ENCODE data around the gene RASL10B. TPM values are rescaled to one million over a fixed set of nuclear protein-coding genes. Genes with fewer than 3 reads are reported as not detected.

Gene RASL10B
- total and polyA plus RNA-seq, 10 of the 15 experiments (the other 5 are each of a cell fraction or from before 2014, with no cell fraction given), result not detected

- TF ChIP-seq, protein P1, sequence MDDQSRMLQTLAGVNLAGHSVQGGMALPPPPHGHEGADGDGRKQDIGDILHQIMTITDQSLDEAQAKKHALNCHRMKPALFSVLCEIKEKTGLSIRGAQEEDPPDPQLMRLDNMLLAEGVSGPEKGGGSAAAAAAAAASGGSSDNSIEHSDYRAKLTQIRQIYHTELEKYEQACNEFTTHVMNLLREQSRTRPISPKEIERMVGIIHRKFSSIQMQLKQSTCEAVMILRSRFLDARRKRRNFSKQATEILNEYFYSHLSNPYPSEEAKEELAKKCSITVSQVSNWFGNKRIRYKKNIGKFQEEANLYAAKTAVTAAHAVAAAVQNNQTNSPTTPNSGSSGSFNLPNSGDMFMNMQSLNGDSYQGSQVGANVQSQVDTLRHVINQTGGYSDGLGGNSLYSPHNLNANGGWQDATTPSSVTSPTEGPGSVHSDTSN (IDR thresholded peaks at IDR 0.05; ENCODE audit: insufficient replicate concordance, low read depth, low read length), result no peak
- no peak for TF ChIP-seq MTA3 (IDR thresholded peaks at IDR 0.05; ENCODE audit: borderline replicate concordance, low read length)
These were observed 34.5 kb downstream of the RASL10B start (continued) for GRCh38 chr17:35765756-35766488.

DNA sequence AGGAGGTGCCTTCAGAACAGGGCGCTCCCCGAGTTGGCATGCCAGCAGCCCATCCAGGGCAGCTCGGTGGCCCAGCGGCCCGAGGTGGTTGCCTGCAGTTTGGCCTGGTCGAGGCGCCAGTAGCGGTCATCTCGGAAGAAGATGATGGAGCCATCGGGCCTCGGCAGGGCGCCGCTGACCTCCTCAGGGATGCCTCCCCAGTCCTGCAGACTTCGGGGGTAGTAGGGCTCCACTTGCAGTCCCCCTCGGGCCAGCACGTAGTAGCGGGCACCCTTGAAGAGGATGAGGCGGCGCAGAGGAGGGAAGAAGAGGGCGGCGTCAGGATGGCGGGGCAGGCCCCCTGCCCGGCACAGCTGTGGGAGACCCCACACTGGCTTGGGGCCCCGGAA lies 35.0 kb downstream of the RASL10B start:
- RAD21 ChIA-PET (ENCODE audit: unreplicated experiment), result no interaction called here

More for the DNA sequence above, 35.0 kb downstream of the RASL10B start:
- BruUV-seq (replicated peaks), result no TSS peak
- FAIRE-seq (no peak), ATAC-seq (no peak), DNase-seq (ENCODE audit: low read depth, low spot score) (no peak)
- Histone ChIP-seq H3K27me3 (replicated peaks in 1 of 2; ENCODE audit: control insufficient read depth in 2 of 2, insufficient read depth in 2 of 2, low read length in 1 of 2) (peaks cover 0 to 6% of the 10 kb centered on the region in 2 experiments; a peak in 3 of 4 replicates), H3K4me3 (no peak overlapping the region), H3K79me2 (ENCODE audit: control insufficient read depth, insufficient read depth, low read length) (no peaks in the 10 kb centered on the region), H3K9ac (ENCODE audit: control insufficient read depth, insufficient read depth, low read length) (no peak overlapping the region), H4K20me1 (ENCODE audit: control insufficient read depth, insufficient read depth) (no peaks in the 10 kb centered on the region), H3K36me3 (ENCODE audit: control insufficient read depth in 2 of 2, insufficient read depth in 2 of 2, low read length in 1 of 2) (no peaks in the 10 kb centered on the region), H2AFZ (ENCODE audit: control insufficient read depth, low read depth, low read length) (no peak overlapping the region), H3K9me3 (replicated peaks; ENCODE audit: control insufficient read depth, insufficient read depth, low read length) (no peaks in the 10 kb centered on the region), H3K4me2 (ENCODE audit: control insufficient read depth, insufficient read depth) (no peak overlapping the region), H3K27ac (ENCODE audit: control insufficient read depth, insufficient read depth) (no peak overlapping the region), H3K4me1 (ENCODE audit: control insufficient read depth, insufficient read depth, low read length) (peaks cover 5% of the 10 kb centered on the region)
- ChIA-PET CTCF (interaction anchor here (8.3 kb wide), 1 partner anchor 42 kb away, joined by 220 read pairs; the partner anchor contains the start of gene TAF15), POLR2A (interaction anchor here (1.2 kb wide), 1 partner anchor 42 kb away, joined by 4 read pairs; the partner anchor contains the start of gene TAF15), SMC1A (ENCODE audit: uncharacterized antibody, unreplicated experiment) (interaction anchor here (1.0 to 1.3 kb wide), 2 partner anchors 11 to 42 kb away, joined by 3 to 5 read pairs; no protein-coding TSS in a partner anchor)
- TF ChIP-seq RFX5 (IDR thresholded peaks at IDR 0.05; ENCODE audit: low read depth, low read length), result no peak
- no peak for TF ChIP-seq SUZ12 (IDR thresholded peaks at IDR 0.05; ENCODE audit: unreplicated experiment)
- TF ChIP-seq BCL11A (IDR thresholded peaks at IDR 0.05; ENCODE audit: low read depth, low read length), result no peak
- TF ChIP-seq RCOR1 (conservative IDR thresholded peaks at IDR 0.05; ENCODE audit: low read depth, low read length), result no peak
- TF ChIP-seq, protein P2, sequence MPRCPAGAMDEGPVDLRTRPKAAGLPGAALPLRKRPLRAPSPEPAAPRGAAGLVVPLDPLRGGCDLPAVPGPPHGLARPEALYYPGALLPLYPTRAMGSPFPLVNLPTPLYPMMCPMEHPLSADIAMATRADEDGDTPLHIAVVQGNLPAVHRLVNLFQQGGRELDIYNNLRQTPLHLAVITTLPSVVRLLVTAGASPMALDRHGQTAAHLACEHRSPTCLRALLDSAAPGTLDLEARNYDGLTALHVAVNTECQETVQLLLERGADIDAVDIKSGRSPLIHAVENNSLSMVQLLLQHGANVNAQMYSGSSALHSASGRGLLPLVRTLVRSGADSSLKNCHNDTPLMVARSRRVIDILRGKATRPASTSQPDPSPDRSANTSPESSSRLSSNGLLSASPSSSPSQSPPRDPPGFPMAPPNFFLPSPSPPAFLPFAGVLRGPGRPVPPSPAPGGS (IDR thresholded peaks at IDR 0.05; ENCODE audit: borderline replicate concordance, insufficient read depth, low read depth, low read length, poor library complexity, severe bottlenecking), result no peak
- TF ChIP-seq HDAC6 (IDR thresholded peaks at IDR 0.05; ENCODE audit: unreplicated experiment), result no peak
- no peak for TF ChIP-seq CREB1 (IDR thresholded peaks at IDR 0.05; ENCODE audit: low read depth)
- TF ChIP-seq RELB (IDR thresholded peaks at IDR 0.05; ENCODE audit: low read depth), result no peak
- no peak for TF ChIP-seq ASH2L (IDR thresholded peaks at IDR 0.05; ENCODE audit: borderline replicate concordance, low read depth)
- TF ChIP-seq ZBED1 (IDR thresholded peaks at IDR 0.05; ENCODE audit: borderline replicate concordance), result no peak
- no peak for TF ChIP-seq BMI1 (IDR thresholded peaks at IDR 0.05; ENCODE audit: borderline replicate concordance)
- no peak for TF ChIP-seq ZZZ3 (IDR thresholded peaks at IDR 0.05; ENCODE audit: control insufficient read depth, insufficient read length, low read depth)
- no peak for TF ChIP-seq RB1 (IDR thresholded peaks at IDR 0.05; ENCODE audit: borderline replicate concordance)
- TF ChIP-seq FOXM1 (IDR thresholded peaks at IDR 0.05; ENCODE audit: low read depth, low read length), result no peak
- no peak for TF ChIP-seq MTA3 (IDR thresholded peaks at IDR 0.05; ENCODE audit: borderline replicate concordance, low read length)
- TF ChIP-seq, protein P1 (IDR thresholded peaks at IDR 0.05; ENCODE audit: insufficient replicate concordance, low read depth, low read length), result no peak
- in situ Hi-C loops (cut with MboI) (loop anchor here (5.0 kb wide), 1 partner anchor 41 kb away; the partner anchor contains the start of gene TAF15), intact Hi-C loops (cut with micrococcal nuclease; ENCODE audit: unreplicated experiment) (loop anchor here (2.0 kb wide), 1 partner anchor 42 kb away; the partner anchor contains the start of gene TAF15)
- 60% methylated on average over 22 of the region's 24 CpGs for WGBS (ENCODE audit: insufficient coverage, insufficient replicate concordance, low lambda C conversion rate, missing lambda C conversion rate)

Data from GM12878 (cell line).